ENCODE measurements around the gene FBRS.

DNA sequence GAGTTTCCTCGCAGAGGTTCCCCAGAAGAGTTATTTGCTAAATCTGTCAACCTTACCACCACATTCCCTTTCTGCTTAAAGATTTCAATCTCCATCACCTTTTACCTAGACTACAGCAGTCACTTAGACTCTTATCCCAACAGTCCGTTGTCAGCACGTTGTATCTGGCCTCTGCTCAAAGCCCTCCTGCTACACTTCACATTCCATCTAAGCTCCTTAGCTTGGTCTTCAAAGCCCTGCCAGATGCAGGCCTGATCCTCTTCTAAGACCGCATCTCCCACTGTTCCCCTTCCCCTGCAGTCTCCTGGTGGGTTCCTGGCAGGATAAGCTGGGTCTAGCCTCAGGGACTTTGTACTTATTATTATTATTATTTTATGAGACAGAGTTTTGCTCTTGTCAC, 30.5 kb downstream of the FBRS start:
- TF ChIP-seq, protein P1, sequence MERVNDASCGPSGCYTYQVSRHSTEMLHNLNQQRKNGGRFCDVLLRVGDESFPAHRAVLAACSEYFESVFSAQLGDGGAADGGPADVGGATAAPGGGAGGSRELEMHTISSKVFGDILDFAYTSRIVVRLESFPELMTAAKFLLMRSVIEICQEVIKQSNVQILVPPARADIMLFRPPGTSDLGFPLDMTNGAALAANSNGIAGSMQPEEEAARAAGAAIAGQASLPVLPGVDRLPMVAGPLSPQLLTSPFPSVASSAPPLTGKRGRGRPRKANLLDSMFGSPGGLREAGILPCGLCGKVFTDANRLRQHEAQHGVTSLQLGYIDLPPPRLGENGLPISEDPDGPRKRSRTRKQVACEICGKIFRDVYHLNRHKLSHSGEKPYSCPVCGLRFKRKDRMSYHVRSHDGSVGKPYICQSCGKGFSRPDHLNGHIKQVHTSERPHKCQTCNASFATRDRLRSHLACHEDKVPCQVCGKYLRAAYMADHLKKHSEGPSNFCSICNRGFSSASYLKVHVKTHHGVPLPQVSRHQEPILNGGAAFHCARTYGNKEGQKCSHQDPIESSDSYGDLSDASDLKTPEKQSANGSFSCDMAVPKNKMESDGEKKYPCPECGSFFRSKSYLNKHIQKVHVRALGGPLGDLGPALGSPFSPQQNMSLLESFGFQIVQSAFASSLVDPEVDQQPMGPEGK (CRISPR knock-in tag; IDR thresholded peaks at IDR 0.05; ENCODE audit: borderline replicate concordance) = no peak
- TF ChIP-seq, protein P2, sequence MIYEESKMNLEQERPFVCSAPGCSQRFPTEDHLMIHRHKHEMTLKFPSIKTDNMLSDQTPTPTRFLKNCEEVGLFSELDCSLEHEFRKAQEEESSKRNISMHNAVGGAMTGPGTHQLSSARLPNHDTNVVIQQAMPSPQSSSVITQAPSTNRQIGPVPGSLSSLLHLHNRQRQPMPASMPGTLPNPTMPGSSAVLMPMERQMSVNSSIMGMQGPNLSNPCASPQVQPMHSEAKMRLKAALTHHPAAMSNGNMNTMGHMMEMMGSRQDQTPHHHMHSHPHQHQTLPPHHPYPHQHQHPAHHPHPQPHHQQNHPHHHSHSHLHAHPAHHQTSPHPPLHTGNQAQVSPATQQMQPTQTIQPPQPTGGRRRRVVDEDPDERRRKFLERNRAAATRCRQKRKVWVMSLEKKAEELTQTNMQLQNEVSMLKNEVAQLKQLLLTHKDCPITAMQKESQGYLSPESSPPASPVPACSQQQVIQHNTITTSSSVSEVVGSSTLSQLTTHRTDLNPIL (CRISPR knock-in tag; IDR thresholded peaks at IDR 0.05; ENCODE audit: low read depth) = no peak
- no peak for TF ChIP-seq ZFP30 (CRISPR knock-in tag; IDR thresholded peaks at IDR 0.05)
- TF ChIP-seq, protein P3, sequence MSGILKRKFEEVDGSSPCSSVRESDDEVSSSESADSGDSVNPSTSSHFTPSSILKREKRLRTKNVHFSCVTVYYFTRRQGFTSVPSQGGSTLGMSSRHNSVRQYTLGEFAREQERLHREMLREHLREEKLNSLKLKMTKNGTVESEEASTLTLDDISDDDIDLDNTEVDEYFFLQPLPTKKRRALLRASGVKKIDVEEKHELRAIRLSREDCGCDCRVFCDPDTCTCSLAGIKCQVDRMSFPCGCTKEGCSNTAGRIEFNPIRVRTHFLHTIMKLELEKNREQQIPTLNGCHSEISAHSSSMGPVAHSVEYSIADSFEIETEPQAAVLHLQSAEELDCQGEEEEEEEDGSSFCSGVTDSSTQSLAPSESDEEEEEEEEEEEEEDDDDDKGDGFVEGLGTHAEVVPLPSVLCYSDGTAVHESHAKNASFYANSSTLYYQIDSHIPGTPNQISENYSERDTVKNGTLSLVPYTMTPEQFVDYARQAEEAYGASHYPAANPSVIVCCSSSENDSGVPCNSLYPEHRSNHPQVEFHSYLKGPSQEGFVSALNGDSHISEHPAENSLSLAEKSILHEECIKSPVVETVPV (CRISPR knock-in tag; IDR thresholded peaks at IDR 0.05) = no peak
- no peak for TF ChIP-seq TOX (CRISPR knock-in tag; IDR thresholded peaks at IDR 0.05; ENCODE audit: borderline replicate concordance)
- TF ChIP-seq TCF4 (CRISPR knock-in tag; IDR thresholded peaks at IDR 0.05; ENCODE audit: borderline replicate concordance) = no peak
- TF ChIP-seq OSR1 (CRISPR knock-in tag; IDR thresholded peaks at IDR 0.05) = no peak
- no peak for TF ChIP-seq RARB (CRISPR knock-in tag; IDR thresholded peaks at IDR 0.05)
- no peak for TF ChIP-seq PPARA (CRISPR knock-in tag; IDR thresholded peaks at IDR 0.05; ENCODE audit: borderline replicate concordance)
- TF ChIP-seq ARNTL (CRISPR knock-in tag; IDR thresholded peaks at IDR 0.05; ENCODE audit: borderline replicate concordance, low read depth) = no peak

Measured in SK-N-SH treated with all-trans-retinoic acid at 6 μM for 48 hours (cell line).